Globus pallidus (tissue), 1 donor: Measurements from ENCODE around the gene NET1.

Experiments
- DNase-seq: peaks from one replicate; pipeline ENCODE4 v3.0.0-alpha.2; 2015; ENCODE audit warnings: low spot score

The NET1 gene

DNA sequence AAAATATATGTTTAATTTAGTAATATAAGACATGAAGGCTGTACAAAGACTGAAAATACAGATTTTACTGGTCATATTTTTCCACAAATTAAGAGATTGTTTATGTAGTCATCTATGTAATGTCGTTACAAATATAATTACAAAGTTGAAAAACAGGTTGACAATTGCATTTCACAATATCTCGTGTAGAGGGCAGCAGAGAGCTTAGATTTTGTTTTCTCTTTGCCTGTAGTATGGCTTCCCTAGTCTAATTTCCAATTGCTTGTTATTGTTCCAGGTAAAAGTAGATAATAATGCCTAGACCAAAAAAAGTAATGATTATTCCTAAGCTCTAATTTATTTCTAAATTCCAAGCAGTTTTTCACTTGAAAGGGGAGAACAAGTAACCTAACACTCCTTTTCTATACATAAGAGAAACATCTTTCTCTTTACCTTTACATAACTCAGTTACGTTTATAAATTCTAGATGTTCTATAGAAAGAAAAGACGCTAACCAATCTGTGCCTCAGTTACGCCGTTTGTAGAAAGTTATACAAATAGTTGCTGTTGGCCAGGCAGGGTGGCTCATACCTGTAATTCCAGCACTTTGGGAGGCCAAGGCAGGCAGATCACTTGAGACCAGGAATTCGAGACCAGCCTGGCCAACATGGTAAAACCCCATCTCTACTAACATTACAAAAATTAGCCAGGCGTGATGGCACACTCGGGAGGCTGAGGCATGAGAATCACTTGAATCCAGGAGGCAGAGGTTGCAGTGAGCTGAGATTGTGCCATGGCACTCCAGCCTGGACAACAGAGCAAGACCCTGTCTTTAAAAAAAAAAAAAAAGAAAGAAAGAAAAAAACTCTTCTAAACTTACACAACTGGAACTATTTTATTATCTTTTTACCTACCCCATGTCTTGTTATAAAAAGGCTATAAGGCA lies 30.0 kb downstream of the NET1 start:
- peak; percentile 61 for DNase-seq

DNA sequence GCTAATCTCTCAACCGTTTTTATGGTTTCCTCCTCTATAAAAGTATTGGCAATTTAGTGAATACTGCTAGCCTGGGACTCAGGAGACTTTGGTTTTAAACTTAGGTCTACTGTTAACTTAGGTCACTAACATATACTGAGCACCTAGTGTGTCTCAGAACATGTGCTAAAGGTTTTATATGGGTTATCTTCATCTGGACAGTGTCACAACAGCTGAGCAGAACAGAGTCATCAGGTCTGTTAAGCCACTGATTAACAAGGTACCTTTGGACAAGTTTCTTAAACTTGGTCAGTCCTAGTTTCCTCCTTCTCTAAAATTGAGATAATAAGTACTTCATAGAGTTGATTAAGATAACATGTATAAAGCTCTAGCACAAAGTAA lies 30.6 kb downstream of the NET1 start:
- no peak for DNase-seq

DNA sequence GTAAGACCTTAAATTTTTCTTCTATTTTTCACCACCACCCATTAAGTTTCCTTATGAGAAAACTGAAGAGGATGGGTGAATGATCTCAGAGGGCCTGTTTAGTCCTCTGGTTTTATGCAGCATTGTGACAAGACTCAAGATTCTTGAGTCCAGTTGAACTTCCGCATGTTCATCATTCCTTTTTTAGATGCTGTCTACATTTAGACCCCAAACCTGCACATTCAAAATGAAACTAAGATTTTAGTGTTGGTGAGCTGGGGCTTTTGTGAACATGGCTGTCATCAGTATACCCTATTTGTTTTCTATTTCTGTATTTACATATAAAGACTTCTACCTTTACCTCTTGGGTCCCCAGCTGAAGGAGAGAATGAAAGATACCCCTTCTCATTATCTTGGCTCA lies 31.1 kb downstream of the NET1 start:
- no peak for DNase-seq

DNA sequence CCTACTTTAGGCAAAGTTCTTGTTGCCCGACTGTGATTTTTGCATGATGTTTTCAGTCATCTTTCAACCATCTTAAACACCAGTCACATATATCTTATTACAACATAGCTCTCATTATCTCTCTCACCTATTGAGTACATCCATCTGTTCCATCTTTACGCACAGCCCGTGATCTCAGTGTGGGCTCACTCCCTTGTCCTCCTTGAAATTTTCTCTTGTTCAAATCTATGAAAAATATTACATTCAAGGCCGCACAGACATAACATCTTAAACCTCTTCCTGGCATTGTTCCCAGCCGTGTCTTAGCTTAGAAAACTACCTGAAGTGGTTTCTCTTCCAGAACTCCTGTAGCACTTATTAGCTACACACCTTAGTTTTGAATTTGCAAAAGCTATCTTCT lies 32.6 kb downstream of the NET1 start:
- no peak for DNase-seq

DNA sequence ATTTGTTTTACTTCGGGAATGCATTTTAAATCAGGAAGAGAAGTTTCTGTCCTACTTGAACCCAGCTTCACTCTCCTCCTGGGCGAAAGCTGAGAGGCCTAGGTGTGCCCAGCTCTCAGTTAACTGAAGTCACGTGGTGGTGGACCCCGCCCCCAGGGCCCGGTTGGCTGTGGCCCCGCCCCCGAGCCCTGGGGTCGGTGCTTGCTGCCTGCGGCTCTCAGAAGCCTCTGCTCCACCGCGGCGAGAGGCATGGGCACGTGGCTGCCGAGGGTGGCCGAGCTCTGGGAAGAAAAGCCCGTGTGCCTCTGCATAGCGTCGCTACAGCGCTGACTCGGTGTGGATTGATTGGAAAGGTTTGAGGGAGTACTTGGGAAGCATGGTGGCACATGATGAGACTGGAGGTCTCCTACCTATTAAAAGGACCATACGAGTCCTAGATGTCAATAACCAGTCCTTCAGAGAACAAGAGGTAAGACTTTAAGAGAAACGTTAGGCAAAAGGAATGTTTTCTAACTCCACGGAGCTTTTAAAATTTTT lies 34.1 kb downstream of the NET1 start:
- peak; percentile 47 for DNase-seq

DNA sequence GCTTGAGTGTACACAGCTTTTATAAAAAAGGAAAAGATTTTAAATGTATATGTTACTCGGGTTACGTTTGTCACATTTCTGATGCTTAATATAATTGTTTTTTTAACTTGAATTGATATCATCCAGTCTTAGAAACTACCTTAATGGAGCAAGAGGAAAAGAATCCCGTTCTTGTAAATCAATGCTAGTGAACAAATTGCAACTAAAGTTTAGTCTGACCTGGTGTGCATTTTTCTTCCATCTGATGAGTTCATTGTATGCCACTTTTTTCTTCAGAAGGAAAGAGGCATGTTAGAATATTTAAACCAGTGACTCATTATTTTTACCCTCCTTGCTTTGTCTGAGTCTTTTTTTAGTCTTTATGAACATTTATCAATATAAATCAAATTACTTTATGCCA lies 34.7 kb downstream of the NET1 start:
- DNase-seq: no peak

DNA sequence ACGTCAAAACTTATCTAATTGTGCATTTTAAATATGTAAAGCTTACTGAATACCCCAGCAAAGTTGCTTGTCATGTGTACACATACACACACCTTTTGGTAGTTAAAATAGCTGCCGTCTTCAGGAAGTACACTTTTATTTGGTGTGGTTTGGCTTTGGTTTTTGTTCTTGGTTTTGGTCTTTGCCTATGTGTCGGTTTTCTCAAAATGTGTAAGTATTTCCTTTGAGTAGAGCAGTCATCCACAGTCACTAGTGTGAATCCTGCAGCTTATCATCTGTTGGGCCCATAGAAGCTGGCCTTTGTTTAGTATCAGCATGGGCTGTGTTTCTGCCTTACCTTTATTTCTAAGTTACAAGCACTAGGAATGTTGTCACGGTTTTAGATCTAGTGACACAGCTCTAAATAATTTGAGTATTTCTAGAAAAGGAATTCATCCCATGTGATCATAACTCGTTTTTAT lies 35.3 kb downstream of the NET1 start:
- DNase-seq: no peak

DNA sequence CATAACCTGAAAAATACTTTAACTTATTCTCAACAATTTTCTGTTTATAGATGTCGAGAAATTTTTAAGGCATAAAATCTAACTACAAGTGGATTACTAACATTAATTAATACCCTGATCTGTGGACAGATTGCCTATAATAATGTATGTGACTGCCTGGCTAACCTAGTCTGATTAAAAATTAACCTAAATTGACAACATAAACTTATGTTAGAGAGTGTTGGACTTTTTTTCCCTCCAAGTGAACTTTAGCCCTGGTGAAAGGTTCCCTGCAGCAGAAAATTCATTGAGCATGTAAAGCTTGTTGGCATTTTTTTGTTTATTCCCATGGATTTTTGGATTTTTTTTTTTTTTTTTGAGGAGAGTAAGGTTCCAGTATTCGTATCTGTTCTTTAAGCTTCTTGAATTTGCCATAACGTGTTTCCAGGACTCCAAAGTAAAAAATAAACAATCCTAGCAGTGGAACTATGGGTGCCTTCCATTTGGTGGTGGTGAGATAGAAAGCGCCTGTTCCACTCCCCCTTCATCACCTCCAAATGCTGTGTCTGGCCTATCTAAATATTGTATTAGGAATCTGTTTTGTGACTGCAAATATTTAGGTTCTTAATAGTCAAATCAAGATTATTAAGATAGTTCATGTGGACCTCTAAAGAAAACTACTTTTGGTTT lies 36.1 kb downstream of the NET1 start:
- no peak for DNase-seq

DNA sequence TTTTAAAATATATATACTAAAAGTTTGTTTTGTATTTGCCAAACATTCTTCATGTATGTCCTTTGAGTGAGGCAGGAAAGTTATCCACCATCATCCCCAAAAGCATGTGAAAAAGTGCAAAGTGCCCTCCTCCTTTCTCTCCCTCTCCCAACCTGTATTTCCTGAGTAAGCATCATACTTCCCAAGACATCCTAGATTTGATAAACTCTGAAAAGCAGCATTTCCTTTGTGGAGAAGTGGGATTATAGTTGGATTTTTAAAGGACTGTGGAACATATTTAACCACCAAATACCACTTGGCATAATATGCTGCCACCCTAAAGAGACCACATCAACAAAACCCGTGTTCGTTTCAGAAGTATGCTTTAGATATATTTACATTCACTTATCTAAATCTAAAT lies 36.9 kb downstream of the NET1 start:
- DNase-seq: no peak

DNA sequence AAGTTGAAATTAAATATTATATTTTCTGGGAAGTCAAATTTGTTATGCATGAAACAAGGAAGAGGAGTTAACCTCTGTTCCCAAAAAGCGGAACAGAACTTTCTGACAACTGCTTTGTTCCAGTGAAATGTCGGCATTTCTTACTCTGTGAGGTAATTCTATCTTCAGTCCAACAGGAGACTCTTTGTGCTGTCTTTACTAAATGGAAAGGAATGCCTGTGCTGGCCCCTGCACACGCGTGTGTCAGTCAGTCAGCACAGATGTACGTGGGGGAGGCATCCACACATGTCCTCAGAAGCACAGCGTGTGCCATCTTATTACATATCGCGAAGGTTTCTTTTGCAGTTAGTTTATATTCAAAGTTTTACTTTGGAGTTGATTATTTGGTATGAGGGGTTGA lies 37.5 kb downstream of the NET1 start:
- DNase-seq: no peak

DNA sequence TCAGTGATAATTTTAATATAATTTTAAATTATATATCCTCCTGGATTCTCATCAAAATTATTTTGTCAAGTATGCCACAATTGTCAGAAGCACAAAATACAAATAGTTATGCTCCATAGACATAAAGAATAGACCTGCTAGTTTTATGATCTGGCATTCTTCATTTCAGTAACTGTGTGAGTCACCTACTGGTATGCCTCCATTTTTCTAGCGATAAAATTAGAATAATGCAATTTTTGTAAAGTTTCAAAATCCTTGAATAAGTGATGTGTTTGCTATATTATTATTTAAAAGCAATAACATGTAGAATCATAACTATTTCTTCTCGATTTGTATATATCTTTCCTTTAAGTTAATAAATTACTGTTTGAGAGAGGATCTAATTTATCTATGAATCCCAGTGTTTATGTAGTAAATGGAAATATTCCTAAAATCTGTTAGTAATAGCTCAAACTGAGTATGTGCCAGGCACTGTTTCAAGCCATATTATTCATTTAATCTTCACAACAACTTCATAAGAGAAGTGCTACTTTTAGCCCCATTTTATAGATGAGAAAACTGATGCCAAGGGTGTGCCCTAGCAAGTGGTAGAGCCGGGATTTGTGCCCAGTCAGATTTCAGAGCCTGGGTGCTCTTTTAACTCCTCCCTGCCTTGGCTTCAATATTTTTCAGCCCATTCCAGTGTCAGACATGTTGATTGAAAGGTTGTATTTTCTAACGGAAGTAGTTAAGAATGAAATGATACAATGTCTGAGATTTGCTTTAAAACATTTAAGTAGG lies 38.4 kb downstream of the NET1 start:
- DNase-seq: no peak

DNA sequence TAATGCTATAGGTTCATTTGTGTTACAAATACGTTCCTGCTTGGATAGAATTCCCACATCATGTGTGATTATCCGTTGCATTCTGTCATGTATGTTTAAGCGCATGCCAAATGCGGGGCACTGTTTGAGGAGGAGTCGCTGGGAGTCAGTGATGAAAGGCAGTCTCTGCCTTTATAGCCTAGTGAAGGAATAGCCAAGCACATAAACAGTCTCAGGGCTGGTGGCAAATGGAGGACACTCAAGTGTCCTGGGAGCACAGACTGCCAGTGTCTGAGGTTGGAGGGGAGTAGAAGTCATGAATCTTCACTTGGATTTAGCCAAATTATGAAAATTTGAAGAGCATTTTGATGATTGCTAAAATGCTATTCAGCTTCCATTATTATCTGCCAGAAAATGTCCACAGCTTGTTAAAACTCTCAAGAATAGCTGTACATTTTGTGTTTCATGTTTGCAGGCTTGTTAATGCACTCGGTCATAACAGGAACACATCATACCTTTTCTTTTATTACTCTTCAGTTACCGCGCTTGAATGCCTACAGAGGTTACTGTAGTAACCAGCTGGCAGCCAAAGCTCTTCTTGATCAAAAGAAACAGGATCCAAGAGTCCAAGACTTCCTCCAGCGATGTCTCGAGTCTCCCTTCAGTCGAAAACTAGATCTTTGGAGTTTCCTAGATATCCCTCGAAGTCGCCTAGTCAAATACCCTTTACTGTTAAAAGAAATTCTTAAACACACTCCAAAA lies 41.6 kb downstream of the NET1 start:
- no peak for DNase-seq

DNA sequence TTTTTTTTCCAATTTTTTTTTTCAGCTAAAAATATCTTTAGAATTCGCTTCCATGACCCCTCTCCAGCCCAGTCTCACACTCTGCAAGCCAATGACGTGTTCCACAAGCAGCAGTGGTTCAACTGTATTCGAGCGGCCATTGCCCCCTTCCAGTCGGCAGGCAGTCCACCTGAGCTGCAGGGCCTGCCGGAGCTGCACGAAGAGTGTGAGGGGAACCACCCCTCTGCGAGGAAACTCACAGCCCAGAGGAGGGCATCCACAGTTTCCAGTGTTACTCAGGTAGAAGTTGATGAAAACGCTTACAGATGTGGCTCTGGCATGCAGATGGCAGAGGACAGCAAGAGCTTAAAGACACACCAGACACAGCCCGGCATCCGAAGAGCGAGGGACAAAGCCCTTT lies 44.2 kb downstream of the NET1 start:
- no peak for DNase-seq

DNA sequence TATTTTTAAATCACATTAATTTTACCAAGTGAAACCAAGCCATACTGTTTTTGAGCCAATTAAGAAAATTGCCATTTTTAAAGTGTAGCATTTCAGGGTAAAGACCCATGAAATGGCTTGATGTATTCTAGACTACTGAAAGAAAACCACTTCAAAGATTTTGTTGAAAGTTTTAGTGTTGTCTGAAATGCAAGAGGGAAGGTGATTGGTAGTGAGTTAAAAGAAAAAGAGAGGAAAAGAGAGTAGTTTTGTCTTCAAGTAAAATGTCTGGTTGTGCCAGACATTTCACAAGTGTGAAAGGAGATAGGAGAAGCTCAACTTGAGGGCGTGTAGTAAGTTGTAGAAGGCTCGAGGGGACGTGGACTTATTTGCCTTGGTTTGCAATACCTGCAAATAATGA lies 45.4 kb downstream of the NET1 start:
- no peak for DNase-seq

DNA sequence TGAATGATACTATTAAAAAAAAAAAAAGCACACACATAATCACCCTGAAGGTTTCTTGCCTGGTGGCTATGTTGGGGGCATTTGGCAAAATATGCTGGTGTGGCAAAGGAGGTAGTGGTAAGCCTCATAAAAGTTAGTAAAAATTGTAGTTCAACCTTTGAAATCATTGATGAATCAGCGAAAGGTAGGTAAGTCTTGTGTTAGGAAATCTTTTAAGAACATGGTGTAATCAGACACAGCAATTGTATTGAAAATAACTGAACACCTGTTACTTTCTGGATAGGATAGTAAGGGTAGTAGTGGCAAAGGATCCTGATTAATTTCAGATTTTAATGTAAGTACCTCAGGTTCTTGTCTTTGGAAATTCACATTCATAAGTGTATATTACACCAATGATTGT lies 46.1 kb downstream of the NET1 start:
- DNase-seq: no peak

DNA sequence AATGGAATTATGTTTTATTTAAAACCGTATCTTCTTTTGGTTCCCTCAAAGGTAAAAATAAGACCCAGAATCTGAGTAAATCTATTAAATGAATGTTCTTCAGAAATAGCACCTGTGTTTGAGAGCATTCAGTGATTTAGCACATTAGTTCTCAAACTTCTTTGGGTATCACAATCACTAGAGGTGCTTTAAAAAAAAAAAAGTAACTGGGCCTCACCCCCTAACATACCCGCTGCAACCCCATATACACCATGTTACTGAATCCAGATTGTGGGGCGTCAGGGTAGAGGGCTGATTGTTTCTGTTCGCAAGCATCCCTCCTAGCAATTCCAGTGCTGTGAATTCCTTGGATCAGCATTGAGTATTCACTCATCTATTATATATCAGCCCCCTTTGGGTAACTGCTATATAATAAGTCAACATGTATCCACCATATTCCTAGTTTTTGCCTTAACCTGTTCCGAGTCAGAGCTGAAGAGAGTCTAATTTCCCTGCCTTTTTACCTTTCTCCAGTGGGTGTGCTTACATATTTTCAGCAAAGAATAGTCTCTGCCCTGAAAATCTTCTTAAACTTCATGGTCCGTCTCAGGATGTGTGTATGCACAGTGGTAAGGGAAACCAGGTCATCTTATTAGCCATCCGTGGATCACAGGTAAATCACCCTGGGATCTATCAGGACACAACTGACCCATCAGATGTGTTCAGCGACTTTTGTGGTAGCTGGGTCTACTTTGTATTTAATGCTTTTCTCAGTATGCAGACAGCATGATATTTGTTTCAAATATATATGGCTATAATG lies 46.8 kb downstream of the NET1 start:
- DNase-seq: no peak

DNA sequence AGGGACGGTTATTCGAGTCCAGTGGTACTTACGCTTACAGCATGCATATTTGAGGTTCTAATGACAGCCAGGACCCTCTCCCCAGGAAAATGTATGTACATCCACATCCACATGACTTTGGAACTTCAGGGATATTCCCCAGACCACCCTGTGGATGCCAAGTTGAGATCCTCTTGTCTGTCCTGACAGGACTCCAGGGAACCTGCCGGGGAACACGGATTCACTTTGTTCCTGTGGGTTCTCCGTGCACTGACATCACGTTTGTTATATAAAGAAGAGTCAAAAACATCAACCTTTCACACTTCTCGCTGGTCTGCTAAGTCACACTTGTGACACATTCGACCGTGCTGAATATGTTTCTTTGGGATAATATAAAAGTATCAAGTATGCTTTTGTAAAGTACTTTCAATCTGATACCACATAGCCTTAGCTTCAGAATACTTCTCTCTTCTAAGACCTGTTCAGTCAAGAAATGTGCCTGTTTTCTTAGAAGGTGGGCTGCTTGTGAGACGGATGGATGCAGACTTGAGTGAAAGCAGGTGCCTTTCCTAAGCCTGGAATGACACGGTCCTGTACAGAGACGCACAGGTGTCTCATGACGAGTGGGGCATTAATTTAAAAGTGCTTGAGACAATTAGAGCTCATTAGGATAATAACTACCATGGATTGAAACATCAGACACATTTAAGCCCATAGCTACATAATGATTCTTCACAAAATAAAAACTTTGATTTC lies 48.3 kb downstream of the NET1 start:
- DNase-seq: no peak

DNA sequence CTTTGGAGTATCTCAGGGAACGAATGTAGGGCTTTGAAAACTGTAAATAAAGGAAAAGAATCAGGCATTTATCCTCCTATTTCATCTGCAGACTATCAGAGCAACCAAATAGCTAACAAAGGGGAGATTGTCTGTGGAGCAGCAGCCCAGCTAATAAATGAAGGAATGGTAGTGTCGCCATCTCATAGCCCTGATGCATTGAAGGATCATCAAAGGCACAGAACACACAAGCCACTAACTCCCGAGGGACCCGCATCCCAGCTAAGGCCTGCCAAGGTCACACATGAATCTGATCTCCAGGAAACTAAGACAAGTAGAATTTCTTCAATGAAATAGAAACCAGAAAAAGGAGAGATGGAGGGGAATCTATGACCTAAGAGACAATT lies 48.8 kb downstream of the NET1 start:
- peak; percentile 55 for DNase-seq

DNA sequence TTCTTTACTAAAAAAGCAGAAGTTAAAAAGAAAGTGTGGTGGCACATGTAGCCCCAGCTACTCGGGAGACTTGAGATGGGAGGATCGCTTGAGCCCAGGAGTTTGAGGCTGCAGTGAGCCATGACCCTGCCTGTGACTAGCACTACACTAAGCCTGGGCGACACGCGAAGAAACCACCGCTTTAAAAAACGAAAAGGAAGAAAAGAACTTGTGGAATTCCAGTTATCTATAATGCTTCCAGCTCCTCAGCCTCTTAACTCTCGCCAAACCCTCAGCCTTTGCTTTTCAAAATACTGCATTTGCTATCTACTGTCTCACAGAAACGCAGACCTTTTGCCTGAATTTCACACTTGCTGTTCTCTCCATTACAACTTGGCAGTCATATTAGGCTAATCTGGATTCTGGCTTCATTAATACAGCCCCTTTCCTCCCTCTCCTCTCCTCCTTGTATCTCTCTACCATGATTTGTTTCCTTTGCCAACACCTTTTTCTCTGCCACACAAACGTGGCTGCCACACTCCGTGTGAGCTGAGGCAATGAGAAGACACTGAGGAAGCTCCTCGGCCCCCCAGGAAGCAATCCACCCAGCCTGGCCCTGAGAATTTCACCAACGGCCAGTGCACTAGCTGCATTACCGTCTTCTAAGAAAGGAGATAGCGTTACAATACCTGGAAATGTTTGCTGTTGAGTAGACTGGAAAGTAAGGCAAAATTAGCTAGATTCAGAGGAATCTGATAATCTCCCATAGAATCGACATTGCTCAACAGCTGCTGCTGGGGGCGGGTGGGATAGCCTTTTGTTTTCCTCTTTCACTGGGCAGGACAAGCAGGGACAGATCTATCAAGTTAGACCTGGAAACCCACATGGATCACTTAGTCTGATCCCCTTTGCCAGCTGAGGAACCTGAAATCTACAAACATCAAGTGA lies 49.8 kb downstream of the NET1 start:
- no peak for DNase-seq
